Adrenal gland (tissue), 12 donors: ENCODE measurements around the gene STARD5. TPM values are rescaled to one million over a fixed set of nuclear protein-coding genes. Genes with fewer than 3 reads are reported as not detected.

Experiments
- DNase-seq, 7 donors: peaks; one replicate each; pipeline ENCODE4 v3.0.0-alpha.2; 2019 to 2020
- H3K27ac ChIP-seq, 5 donors: fragments of 200-600 bp; sonication (generic) in 4 of 5; 1 replicate in 3 of 5; 2 replicates in 2 of 5; pipeline versions ENCODE4 v1.5.1 to v1.8.0; 2016 to 2020; ENCODE audit warnings: mild to moderate bottlenecking in 1 of 5
- H3K27me3 ChIP-seq: fragments of 200-600 bp; 2 replicates; pipeline ENCODE4 v1.8.0; 2021
- H3K36me3 ChIP-seq, 2 donors: fragments of 200-600 bp; replicated peaks in 1 of 2; 1 replicate in 1 of 2; 2 replicates in 1 of 2; pipeline versions ENCODE4 v1.5.1 to v1.8.0; 2018 to 2022
- H3K4me1 ChIP-seq, 2 donors: fragments of 200-600 bp; replicated peaks in 1 of 2; 1 replicate in 1 of 2; 2 replicates in 1 of 2; pipeline versions ENCODE4 v1.5.1 to v1.8.0; 2018 to 2021
- H3K4me3 ChIP-seq, 4 donors: fragments of 200-600 bp; sonication (generic) in 3 of 4; one replicate each; pipeline ENCODE4 v1.5.1; 2016 to 2018
- H3K9me3 ChIP-seq, 3 donors: fragments of 200-600 bp; sonication (generic) in 1 of 3; replicated peaks in 1 of 3; 1 replicate in 2 of 3; 2 replicates in 1 of 3; pipeline versions ENCODE4 v1.5.1 to v1.8.0; 2016 to 2021
- CTCF ChIP-seq, 6 experiments: fragments of 450-650 bp in 4 of 6; fragments of 200-600 bp in 2 of 6; sonication (generic) in 1 of 6; IDR thresholded peaks; 1 replicate in 5 of 6; 2 replicates in 1 of 6; pipeline versions ENCODE4 v1.5.1 to v1.8.0; 2016 to 2021; ENCODE audit warnings: antibody characterized with exemption in 6 of 6, mild to moderate bottlenecking in 2 of 6, moderate library complexity in 1 of 6
- POLR2A ChIP-seq, 2 donors: fragments of 450-650 bp; IDR thresholded peaks; one replicate each; pipeline ENCODE4 v1.6.1; 2017; ENCODE audit warnings: antibody characterized with exemption in 2 of 2, mild to moderate bottlenecking in 2 of 2, moderate library complexity in 1 of 2
- WGBS, 4 donors: extraction: QIAGEN DNeasy Blood & Tissue Kit in 2 of 4; methylation state at CpG; one replicate each; pipeline versions ENCODE4 v1.1.5 to v1.1.7; 2013 to 2017; 5-methylcytosine and 5-hydroxymethylcytosine counted together
- intact Hi-C, 2 donors: fragments of 100-400 bp; cut with DNase I; formaldehyde crosslinking; loops; one replicate each; pipeline versions ENCODE4 v1.14.1 to v1.15.0; 2022 to 2023
- polyA plus RNA-seq, 3 donors: library from polyadenylated mRNA; stranded (reverse); fragments of 200-250 nt in 2 of 3; fragments of 350-450 nt in 1 of 3; fragmentation: Illumina TruSeq in 1 of 3; extraction: RNeasy Lipid Tissue Mini Kit (QIAGEN cat#74804) in 1 of 3; gene quantifications; one replicate each; pipeline ENCODE4 v1.2.3, GENCODE V29; 2013 to 2014
- total RNA-seq, 9 donors: library from RNA; depleted of rRNA in 4 of 9; stranded (reverse); fragments of >200 nt in 4 of 9; fragments of 120-200 nt in 1 of 9; fragmentation: NEBNext Ultra II Directional in 1 of 9; extraction: Animal tissue kit (Norgen Biotek cat#: 25700) in 1 of 9; gene quantifications; one replicate each; pipeline versions ENCODE4 v1.1.0 to v1.2.4, GENCODE V29; 2013 to 2023
- donor health status: healthy with polysubstance abuse.
- donor health status: Bipolar disorder and iron deficiency.
- donor health status: DM: yes; HTN: yes; CAD: no.
- donor health status: DM: no; HTN: no; CAD: no.
- donor health status: DM: no; HTN: no; CAD: no.
- donor health status: DM: yes; HTN: yes; CAD: no.

Gene STARD5
- total and polyA plus RNA-seq, 12 donors: 0.97 to 6.1 (median 3.5) TPM

- Histone ChIP-seq H3K9me3 (no peaks in the 10 kb centered on the region), H3K27ac (peak overlapping the region in 2 of 5 donors; percentile 36 to 59), H3K36me3 (peaks cover 0 to 8% of the 10 kb centered on the region in 2 donors), H3K27me3 (peaks cover 3% of the 10 kb centered on the region), H3K4me1 (peaks cover 0 to 12% of the 10 kb centered on the region in 2 donors), H3K4me3 (no peak overlapping the region)
- DNase-seq: no peak
- WGBS, 4 donors: 67 to 83% (median 74%) methylated on average over 6 of the region's 6 CpGs
- TF ChIP-seq POLR2A (IDR thresholded peaks at IDR 0.05): no peak
- no peak for TF ChIP-seq CTCF (IDR thresholded peaks at IDR 0.05)
- intact Hi-C loops: no loop called here
Observed at GRCh38 chr15:81302701-81303109, 21.2 kb downstream of the STARD5 start.

GRCh38 chr15:81301815-81302399 is 22.0 kb downstream of the STARD5 start:
- no peak overlapping the region for H3K4me3 ChIP-seq
- intact Hi-C loops: no loop called here
- WGBS, 4 donors: 68 to 83% (median 70%) methylated on average over 5 of the region's 5 CpGs
- peaks cover 0 to 8% of the 10 kb centered on the region in 2 donors for H3K36me3 ChIP-seq
- peak in 2 of 7 donors; percentile 32 to 51 for DNase-seq
- H3K27me3 ChIP-seq: peaks cover 3% of the 10 kb centered on the region
- TF ChIP-seq CTCF (IDR thresholded peaks at IDR 0.05) (no peak), POLR2A (IDR thresholded peaks at IDR 0.05) (no peak)
- peak overlapping the region in 3 of 5 donors; percentile 6 to 36 (median 34) for H3K27ac ChIP-seq
- H3K9me3 ChIP-seq: no peaks in the 10 kb centered on the region
- peaks cover 0 to 12% of the 10 kb centered on the region in 2 donors for H3K4me1 ChIP-seq

DNA sequence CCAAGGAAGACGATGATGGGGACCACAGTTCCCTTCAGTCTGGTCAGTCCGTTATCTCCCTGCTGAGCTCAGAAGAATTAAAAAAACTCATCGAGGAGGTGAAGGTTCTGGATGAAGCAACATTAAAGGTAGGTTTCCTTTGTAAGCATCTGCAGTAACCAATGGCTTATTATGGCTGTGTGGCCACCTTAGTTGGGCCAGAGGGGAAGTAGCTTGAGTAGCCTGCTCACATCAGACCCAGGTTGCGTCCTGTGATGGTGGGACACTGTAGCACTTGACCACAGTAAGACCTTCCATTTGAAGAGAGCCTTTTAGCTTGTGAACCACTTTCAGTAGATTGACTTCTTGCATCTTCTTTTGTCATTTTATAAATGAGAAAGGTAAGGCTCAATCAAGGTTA is 22.6 kb downstream of the STARD5 start:
- Histone ChIP-seq H3K9me3 (no peaks in the 10 kb centered on the region), H3K27me3 (peaks cover 3% of the 10 kb centered on the region), H3K4me1 (peaks cover 0 to 12% of the 10 kb centered on the region in 2 donors), H3K36me3 (peaks cover 0 to 5% of the 10 kb centered on the region in 2 donors), H3K4me3 (no peak overlapping the region), H3K27ac (peak overlapping the region in 1 of 5 donors; percentile 34)
- TF ChIP-seq CTCF (IDR thresholded peaks at IDR 0.05) (no peak), POLR2A (IDR thresholded peaks at IDR 0.05) (no peak)
- 81 to 88% (median 83%) methylated on average over 4 of the region's 4 CpGs for WGBS, 4 donors
- DNase-seq: no peak
- intact Hi-C loops: no loop called here

DNA sequence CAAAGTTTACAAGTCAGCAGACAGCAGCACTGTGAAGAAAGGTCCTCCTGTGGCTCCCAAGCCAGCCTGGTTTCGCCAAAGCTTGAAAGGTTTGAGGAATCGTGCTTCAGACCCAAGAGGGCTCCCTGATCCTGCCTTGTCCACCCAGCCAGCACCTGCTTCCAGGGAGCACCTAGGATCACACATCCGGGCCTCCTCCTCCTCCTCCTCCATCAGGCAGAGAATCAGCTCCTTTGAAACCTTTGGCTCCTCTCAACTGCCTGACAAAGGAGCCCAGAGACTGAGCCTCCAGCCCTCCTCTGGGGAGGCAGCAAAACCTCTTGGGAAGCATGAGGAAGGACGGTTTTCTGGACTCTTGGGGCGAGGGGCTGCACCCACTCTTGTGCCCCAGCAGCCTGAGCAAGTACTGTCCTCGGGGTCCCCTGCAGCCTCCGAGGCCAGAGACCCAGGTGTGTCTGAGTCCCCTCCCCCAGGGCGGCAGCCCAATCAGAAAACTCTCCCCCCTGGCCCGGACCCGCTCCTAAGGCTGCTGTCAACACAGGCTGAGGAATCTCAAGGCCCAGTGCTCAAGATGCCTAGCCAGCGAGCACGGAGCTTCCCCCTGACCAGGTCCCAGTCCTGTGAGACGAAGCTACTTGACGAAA is 24.2 kb downstream of the STARD5 start:
- TF ChIP-seq CTCF (IDR thresholded peaks at IDR 0.05) (no peak), POLR2A (IDR thresholded peaks at IDR 0.05) (no peak)
- Histone ChIP-seq H3K27ac (no peak overlapping the region), H3K9me3 (no peaks in the 10 kb centered on the region), H3K27me3 (peaks cover 3% of the 10 kb centered on the region), H3K4me1 (peaks cover 0 to 23% of the 10 kb centered on the region in 2 donors), H3K4me3 (no peak overlapping the region), H3K36me3 (no peaks in the 10 kb centered on the region)
- no peak for DNase-seq
- intact Hi-C loops: no loop called here
- 66 to 79% (median 74%) methylated on average over 8 to 14 of the region's 14 CpGs for WGBS, 4 donors
